K562 (cell line): ENCODE results near the gene CDK5RAP3. TPM values are rescaled to one million over a fixed set of nuclear protein-coding genes. Genes with fewer than 3 reads are reported as not detected.

ENCODE experiments used
- C11orf30 ChIP-seq: fragments of 450-650 bp; IDR thresholded peaks from 2 replicates; pipeline ENCODE4 v1.6.1; 2016; ENCODE audit warnings: low read depth, mild to moderate bottlenecking
- CBX1 ChIP-seq: sonication (generic); IDR thresholded peaks from 2 replicates; pipeline ENCODE4 v1.6.1; 2016; ENCODE audit warnings: antibody characterized with exemption, low read depth, mild to moderate bottlenecking
- CHD4 ChIP-seq: fragments of 200-600 bp; sonication (generic); IDR thresholded peaks from 3 replicates; pipeline ENCODE4 v1.6.1; 2012; ENCODE audit warnings: low read depth, mild to moderate bottlenecking, mixed read lengths, low read length, inconsistent platforms; ENCODE audit not compliant: insufficient read depth, insufficient replicate concordance, poor library complexity, severe bottlenecking
- HDAC1 ChIP-seq, 2 experiments: fragments of 450-650 bp; IDR thresholded peaks; 2 replicates each; pipeline ENCODE4 v1.6.1; 2016 to 2017; ENCODE audit warnings: inconsistent platforms in 1 of 2, mild to moderate bottlenecking in 1 of 2, moderate library complexity in 1 of 2
- KDM5B ChIP-seq: fragments of 200-600 bp; sonication (generic); IDR thresholded peaks from 2 replicates; pipeline ENCODE4 v1.6.1; 2012; ENCODE audit warnings: low read depth, mild to moderate bottlenecking, moderate library complexity, low read length, control low read depth, inconsistent platforms; ENCODE audit not compliant: insufficient replicate concordance
- PTBP1 ChIP-seq: fragments of 200-400 bp; formaldehyde crosslinking; IDR thresholded peaks from 2 replicates; pipeline ENCODE4 v1.6.1; 2017; ENCODE audit warnings: low read depth, low read length
- RFX5 ChIP-seq: IDR thresholded peaks from 2 replicates; pipeline ENCODE4 v1.6.1; 2011; ENCODE audit warnings: low read depth, mild to moderate bottlenecking, improper control_type of control experiment, low read length
- SREBF2 ChIP-seq: sonication (generic); formaldehyde crosslinking; IDR thresholded peaks from 2 replicates; pipeline ENCODE4 v1.4.0; 2020; ENCODE audit warnings: mild to moderate bottlenecking, missing genetic modification reagents
- STAG1 ChIP-seq: sonication (generic); formaldehyde crosslinking; IDR thresholded peaks from 2 replicates; pipeline ENCODE4 v1.5.0; 2020; ENCODE audit warnings: missing genetic modification reagents, borderline replicate concordance
- ZBTB17 ChIP-seq: fragments of 450-650 bp; formaldehyde crosslinking; IDR thresholded peaks from 2 replicates; pipeline ENCODE4 v1.4.0; 2020; ENCODE audit warnings: mild to moderate bottlenecking
- ZKSCAN8 ChIP-seq: fragments of 200-800 bp; sonication (Bioruptor generic); IDR thresholded peaks from 2 replicates; pipeline ENCODE4 v1.6.1; 2016; ENCODE audit warnings: missing genetic modification characterization, missing compliant biosample characterization
- polyA plus RNA-seq, 8 experiments: library from polyadenylated mRNA; depleted of rRNA in 4 of 8; stranded (reverse) in 5 of 8; unstranded in 3 of 8; fragments of >200 nt; fragmentation: Nextera tagmentation in 2 of 8; fragmentation: Illumina TruSeq in 1 of 8; extraction: Ambion mirVana in 2 of 8; extraction: Trizol in 1 of 8; gene quantifications; 2 replicates each; pipeline versions ENCODE4 v1.2.1 to v1.2.3, GENCODE V29; 2011 to 2014; ENCODE audit warnings: inconsistent platforms in 1 of 8, missing spikeins in 1 of 8
- total RNA-seq, 7 experiments: library from RNA; depleted of rRNA in 6 of 7; stranded (reverse); fragments of >200 nt in 6 of 7; fragmentation: Illumina TruSeq in 2 of 7; extraction: Trizol in 2 of 7; gene quantifications; 2 replicates each; pipeline versions ENCODE4 v1.2.1 to v1.2.3, GENCODE V29; 2011 to 2021; ENCODE audit warnings: low replicate concordance in 1 of 7
- TF ChIP-seq, protein P1 (sequence below): sonication (generic); formaldehyde crosslinking; IDR thresholded peaks from 2 replicates; pipeline ENCODE4 v1.8.1; 2023; ENCODE audit warnings: missing genetic modification reagents, mild to moderate bottlenecking, borderline replicate concordance
- TF ChIP-seq, protein P2 (sequence below): IDR thresholded peaks from 3 replicates; pipeline ENCODE4 v1.6.1; 2011; ENCODE audit warnings: borderline replicate concordance, mild to moderate bottlenecking; ENCODE audit not compliant: insufficient read length, insufficient read depth
- TF ChIP-seq, protein P3 (sequence below): fragments of 200-800 bp; sonication (Bioruptor generic); IDR thresholded peaks from 2 replicates; pipeline ENCODE4 v1.6.1; 2017; ENCODE audit warnings: missing genetic modification characterization, missing compliant biosample characterization
- TF ChIP-seq, protein P4 (sequence below): fragments of 250-450 bp; sonication (Bioruptor Pico); IDR thresholded peaks from 2 replicates; pipeline ENCODE4 v1.8.0; 2021; ENCODE audit warnings: moderate library complexity, mild to moderate bottlenecking, inconsistent platforms
- TF ChIP-seq, protein P5 (sequence below): IDR thresholded peaks from 2 replicates; pipeline ENCODE4 v1.6.1; 2012; ENCODE audit warnings: low read depth, low read length, improper control_type of control experiment, borderline replicate concordance

Gene CDK5RAP3
- total and polyA plus RNA-seq, 9 of the 15 experiments (the other 6 are each of a cell fraction or from before 2014, with no cell fraction given), result 44.2 to 202 (median 91.5) TPM

DNA sequence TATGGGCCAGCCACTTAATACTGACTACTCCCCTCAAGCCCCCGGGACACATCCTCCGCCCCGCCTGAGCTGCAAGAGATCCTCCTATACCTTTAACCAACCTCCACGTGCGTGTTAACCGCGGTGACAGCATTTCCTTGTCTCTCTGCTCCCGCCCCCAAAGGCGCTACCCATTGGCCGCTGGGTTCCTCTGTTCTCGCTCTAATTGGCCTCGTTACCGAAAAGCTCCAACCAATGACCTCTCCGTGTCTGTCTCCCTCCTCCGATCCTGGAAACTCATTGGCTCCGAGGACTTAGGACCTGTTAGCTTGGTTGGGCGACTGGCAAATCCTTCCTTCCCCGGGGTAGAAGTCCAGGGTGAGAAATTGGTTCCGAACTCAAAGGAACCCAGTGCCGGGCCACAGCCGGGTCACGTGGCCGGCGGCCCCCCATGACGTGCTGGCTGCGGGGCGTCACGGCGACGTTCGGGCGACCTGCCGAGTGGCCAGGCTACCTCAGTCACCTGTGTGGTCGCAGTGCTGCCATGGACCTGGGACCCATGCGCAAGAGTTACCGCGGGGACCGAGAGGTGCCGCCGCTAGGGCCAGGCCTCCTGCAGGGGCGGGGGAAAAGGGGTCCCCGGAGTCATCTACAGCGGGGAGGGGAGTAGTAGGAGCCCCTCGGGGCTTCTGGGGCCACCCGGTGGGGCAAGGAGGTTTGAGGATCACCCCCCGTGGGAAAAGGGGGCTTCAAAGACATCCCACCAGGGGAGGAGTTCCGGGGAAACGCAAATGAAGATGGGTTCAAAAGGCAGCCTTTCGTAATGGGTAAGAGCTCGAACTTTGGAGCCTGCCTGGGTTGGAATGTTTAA lies 29.4 kb upstream of the CDK5RAP3 start, which contains the start of gene PNPO (continued):
- TF ChIP-seq, protein P1, sequence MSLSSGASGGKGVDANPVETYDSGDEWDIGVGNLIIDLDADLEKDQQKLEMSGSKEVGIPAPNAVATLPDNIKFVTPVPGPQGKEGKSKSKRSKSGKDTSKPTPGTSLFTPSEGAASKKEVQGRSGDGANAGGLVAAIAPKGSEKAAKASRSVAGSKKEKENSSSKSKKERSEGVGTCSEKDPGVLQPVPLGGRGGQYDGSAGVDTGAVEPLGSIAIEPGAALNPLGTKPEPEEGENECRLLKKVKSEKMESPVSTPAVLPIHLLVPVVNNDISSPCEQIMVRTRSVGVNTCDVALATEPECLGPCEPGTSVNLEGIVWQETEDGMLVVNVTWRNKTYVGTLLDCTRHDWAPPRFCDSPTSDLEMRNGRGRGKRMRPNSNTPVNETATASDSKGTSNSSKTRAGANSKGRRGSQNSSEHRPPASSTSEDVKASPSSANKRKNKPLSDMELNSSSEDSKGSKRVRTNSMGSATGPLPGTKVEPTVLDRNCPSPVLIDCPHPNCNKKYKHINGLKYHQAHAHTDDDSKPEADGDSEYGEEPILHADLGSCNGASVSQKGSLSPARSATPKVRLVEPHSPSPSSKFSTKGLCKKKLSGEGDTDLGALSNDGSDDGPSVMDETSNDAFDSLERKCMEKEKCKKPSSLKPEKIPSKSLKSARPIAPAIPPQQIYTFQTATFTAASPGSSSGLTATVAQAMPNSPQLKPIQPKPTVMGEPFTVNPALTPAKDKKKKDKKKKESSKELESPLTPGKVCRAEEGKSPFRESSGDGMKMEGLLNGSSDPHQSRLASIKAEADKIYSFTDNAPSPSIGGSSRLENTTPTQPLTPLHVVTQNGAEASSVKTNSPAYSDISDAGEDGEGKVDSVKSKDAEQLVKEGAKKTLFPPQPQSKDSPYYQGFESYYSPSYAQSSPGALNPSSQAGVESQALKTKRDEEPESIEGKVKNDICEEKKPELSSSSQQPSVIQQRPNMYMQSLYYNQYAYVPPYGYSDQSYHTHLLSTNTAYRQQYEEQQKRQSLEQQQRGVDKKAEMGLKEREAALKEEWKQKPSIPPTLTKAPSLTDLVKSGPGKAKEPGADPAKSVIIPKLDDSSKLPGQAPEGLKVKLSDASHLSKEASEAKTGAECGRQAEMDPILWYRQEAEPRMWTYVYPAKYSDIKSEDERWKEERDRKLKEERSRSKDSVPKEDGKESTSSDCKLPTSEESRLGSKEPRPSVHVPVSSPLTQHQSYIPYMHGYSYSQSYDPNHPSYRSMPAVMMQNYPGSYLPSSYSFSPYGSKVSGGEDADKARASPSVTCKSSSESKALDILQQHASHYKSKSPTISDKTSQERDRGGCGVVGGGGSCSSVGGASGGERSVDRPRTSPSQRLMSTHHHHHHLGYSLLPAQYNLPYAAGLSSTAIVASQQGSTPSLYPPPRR (CRISPR knock-in tag), result no peak
- TF ChIP-seq HDAC1 (IDR thresholded peaks at IDR 0.05), result peak in 1 of 2 experiments; percentile 95; a peak in 2 of 4 replicates
- TF ChIP-seq STAG1 (CRISPR knock-in tag), result no peak
- TF ChIP-seq, protein P2, sequence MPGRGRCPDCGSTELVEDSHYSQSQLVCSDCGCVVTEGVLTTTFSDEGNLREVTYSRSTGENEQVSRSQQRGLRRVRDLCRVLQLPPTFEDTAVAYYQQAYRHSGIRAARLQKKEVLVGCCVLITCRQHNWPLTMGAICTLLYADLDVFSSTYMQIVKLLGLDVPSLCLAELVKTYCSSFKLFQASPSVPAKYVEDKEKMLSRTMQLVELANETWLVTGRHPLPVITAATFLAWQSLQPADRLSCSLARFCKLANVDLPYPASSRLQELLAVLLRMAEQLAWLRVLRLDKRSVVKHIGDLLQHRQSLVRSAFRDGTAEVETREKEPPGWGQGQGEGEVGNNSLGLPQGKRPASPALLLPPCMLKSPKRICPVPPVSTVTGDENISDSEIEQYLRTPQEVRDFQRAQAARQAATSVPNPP, result no peak
- TF ChIP-seq ZBTB17 (CRISPR knock-in tag), result no peak
- TF ChIP-seq SREBF2 (CRISPR knock-in tag), result peak; percentile 77; the same call in 1 of the 2 replicates
- TF ChIP-seq, protein P3, sequence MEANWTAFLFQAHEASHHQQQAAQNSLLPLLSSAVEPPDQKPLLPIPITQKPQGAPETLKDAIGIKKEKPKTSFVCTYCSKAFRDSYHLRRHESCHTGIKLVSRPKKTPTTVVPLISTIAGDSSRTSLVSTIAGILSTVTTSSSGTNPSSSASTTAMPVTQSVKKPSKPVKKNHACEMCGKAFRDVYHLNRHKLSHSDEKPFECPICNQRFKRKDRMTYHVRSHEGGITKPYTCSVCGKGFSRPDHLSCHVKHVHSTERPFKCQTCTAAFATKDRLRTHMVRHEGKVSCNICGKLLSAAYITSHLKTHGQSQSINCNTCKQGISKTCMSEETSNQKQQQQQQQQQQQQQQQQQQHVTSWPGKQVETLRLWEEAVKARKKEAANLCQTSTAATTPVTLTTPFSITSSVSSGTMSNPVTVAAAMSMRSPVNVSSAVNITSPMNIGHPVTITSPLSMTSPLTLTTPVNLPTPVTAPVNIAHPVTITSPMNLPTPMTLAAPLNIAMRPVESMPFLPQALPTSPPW, result peak; percentile 6; the same call in 1 of the 2 replicates
- TF ChIP-seq, protein P4, sequence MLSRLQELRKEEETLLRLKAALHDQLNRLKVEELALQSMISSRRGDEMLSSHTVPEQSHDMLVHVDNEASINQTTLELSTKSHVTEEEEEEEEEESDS (CRISPR knock-in tag), result no peak
- TF ChIP-seq PTBP1, result no peak
- TF ChIP-seq RFX5, result no peak
- TF ChIP-seq, protein P5, sequence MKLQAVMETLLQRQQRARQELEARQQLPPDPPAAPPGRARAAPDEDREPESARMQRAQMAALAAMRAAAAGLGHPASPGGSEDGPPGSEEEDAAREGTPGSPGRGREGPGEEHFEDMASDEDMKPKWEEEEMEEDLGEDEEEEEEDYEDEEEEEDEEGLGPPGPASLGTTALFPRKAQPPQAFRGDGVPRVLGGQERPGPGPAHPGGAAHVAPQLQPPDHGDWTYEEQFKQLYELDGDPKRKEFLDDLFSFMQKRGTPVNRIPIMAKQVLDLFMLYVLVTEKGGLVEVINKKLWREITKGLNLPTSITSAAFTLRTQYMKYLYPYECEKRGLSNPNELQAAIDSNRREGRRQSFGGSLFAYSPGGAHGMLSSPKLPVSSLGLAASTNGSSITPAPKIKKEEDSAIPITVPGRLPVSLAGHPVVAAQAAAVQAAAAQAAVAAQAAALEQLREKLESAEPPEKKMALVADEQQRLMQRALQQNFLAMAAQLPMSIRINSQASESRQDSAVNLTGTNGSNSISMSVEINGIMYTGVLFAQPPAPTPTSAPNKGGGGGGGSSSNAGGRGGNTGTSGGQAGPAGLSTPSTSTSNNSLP, result no peak
- TF ChIP-seq C11orf30, result peak; percentile 69; the same call in 1 of the 2 replicates
- no peak for TF ChIP-seq CHD4
- peak; percentile 35; the same call in 1 of the 2 replicates for TF ChIP-seq CBX1
- peak; percentile 79 for TF ChIP-seq KDM5B
- 0 out of 2 replicates have a peak, but pooled peaks have one; percentile 30 for TF ChIP-seq ZKSCAN8 (CRISPR knock-in tag)
